CD4-positive, alpha-beta memory T cell (primary cell): ENCODE data around the gene MT1B. TPM values are rescaled to one million over a fixed set of nuclear protein-coding genes. Genes with fewer than 3 reads are reported as not detected.

Experiments
- CTCF ChIA-PET: fragments of 350-600 bp; sonication (Branson Sonifier 250); formaldehyde crosslinking; loops from one replicate; lab custom pipeline; 2021; ENCODE audit warnings: inconsistent platforms; ENCODE audit not compliant: partially characterized antibody; lab: Charles Lee
- POLR2A ChIA-PET: fragments of 350-600 bp; sonication (Branson Sonifier 250); formaldehyde crosslinking; loops from one replicate; lab custom pipeline; 2021; ENCODE audit not compliant: partially characterized antibody; lab: Charles Lee
- DNase-seq, 5 donors: peaks; one replicate each; pipeline versions ENCODE4 v3.0.0 to v3.0.0-alpha.2; 2020 to 2022; ENCODE audit warnings: mixed read lengths in 1 of 5
- H3K27ac ChIP-seq: one replicate; pipeline ENCODE4 v1.7.0; 2013; ENCODE audit warnings: low read depth, low read length
- H3K27me3 ChIP-seq: 2 replicates; pipeline ENCODE4 v1.7.0; 2013; ENCODE audit warnings: mild to moderate bottlenecking, low read length, moderate library complexity; ENCODE audit not compliant: insufficient read depth
- H3K36me3 ChIP-seq: 2 replicates; pipeline ENCODE4 v1.7.0; 2013; ENCODE audit warnings: mild to moderate bottlenecking, low read length, moderate library complexity; ENCODE audit not compliant: insufficient read depth
- H3K4me1 ChIP-seq: 2 replicates; pipeline ENCODE4 v1.7.0; 2013; ENCODE audit warnings: mild to moderate bottlenecking, low read length, moderate library complexity; ENCODE audit not compliant: insufficient read depth
- H3K4me3 ChIP-seq, 2 donors: one replicate each; pipeline ENCODE4 v1.7.0; 2013; ENCODE audit warnings: low read length in 2 of 2, mild to moderate bottlenecking in 1 of 2
- H3K9me3 ChIP-seq, 2 donors: one replicate each; pipeline ENCODE4 v1.7.0; 2013; ENCODE audit warnings: low read length in 2 of 2, control low read depth in 1 of 2; ENCODE audit not compliant: control insufficient read depth in 1 of 2
- H3K27ac Mint-ChIP-seq, 7 donors: one replicate each; pipeline ENCODE4 v1.8.0; 2020 to 2021; ENCODE audit warnings: mixed read lengths in 7 of 7, mild to moderate bottlenecking in 6 of 7, inconsistent platforms in 3 of 7, moderate library complexity in 3 of 7
- H3K27me3 Mint-ChIP-seq, 2 donors: one replicate each; pipeline ENCODE4 v1.8.0; 2020 to 2021; ENCODE audit warnings: mixed read lengths in 2 of 2
- H3K36me3 Mint-ChIP-seq, 2 donors: one replicate each; pipeline ENCODE4 v1.8.0; 2020 to 2021; ENCODE audit warnings: mixed read lengths in 2 of 2, inconsistent platforms in 1 of 2, mild to moderate bottlenecking in 1 of 2
- H3K4me1 Mint-ChIP-seq, 4 donors: one replicate each; pipeline ENCODE4 v1.8.0; 2020 to 2021; ENCODE audit warnings: mixed read lengths in 4 of 4, mild to moderate bottlenecking in 1 of 4
- H3K4me3 Mint-ChIP-seq, 8 donors: one replicate each; pipeline ENCODE4 v1.8.0; 2020 to 2021; ENCODE audit warnings: mixed read lengths in 8 of 8, mild to moderate bottlenecking in 7 of 8, moderate library complexity in 6 of 8, inconsistent platforms in 3 of 8
- H3K9me3 Mint-ChIP-seq, 8 donors: one replicate each; pipeline ENCODE4 v1.8.0; 2020 to 2021; ENCODE audit warnings: mixed read lengths in 8 of 8, mild to moderate bottlenecking in 5 of 8, inconsistent platforms in 3 of 8, moderate library complexity in 1 of 8
- intact Hi-C: fragments of 100-400 bp; cut with micrococcal nuclease; formaldehyde crosslinking; loops from one replicate; pipeline ENCODE4 v1.15.1; 2023
- polyA plus RNA-seq, 2 donors: library from polyadenylated mRNA; unstranded; fragments of 300-500 nt; fragmentation: Illumina TruSeq; gene quantifications; one replicate each; pipeline ENCODE4 v1.2.3, GENCODE V29; 2021
- total RNA-seq, 2 experiments: library from RNA; stranded (reverse); gene quantifications; one replicate each; pipeline ENCODE4 v1.2.3, GENCODE V29; 2021

MT1B gene
- total and polyA plus RNA-seq, 4 experiments from 2014 or later = not detected

DNA sequence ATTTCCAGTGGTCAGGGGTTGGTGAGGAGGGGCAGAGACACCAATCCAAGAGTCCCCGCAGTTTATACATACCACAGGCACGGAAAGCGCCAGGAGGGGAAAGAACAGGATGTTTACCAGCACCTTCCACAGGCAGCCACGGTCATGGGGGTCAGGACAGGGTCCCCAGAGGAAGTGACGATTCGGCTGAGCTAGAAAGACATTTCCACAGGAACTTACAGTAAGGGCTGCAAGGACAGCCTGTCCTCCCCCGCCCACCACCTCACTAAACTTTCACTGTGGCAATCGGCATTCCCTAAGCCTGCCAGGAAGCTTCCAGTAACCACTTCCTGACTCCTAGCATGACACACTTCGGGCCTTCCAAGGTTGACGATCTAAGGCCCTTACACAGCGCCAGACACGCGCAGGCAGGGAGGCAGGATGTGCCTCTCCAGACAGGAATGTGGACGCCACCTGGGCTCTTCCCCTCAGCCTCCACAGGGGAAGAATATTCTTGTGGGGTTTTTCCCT, 44.5 kb upstream of the MT1B start:
- H3K4me1 Mint-ChIP-seq = peaks cover 26 to 53% (median 39%) of the 10 kb centered on the region in 4 donors
- H3K27ac Mint-ChIP-seq = peak overlapping the region; percentile 70 to 93 (median 88)
- H3K27ac ChIP-seq = no peak overlapping the region
- H3K9me3 ChIP-seq = no peaks in the 10 kb centered on the region
- H3K27me3 ChIP-seq = no peaks in the 10 kb centered on the region
- H3K27me3 Mint-ChIP-seq = peaks cover 0 to 3% of the 10 kb centered on the region in 2 donors
- H3K4me3 Mint-ChIP-seq = peak overlapping the region; percentile 37 to 76 (median 58)
- DNase-seq = peak in 2 of 5 donors; percentile 19 to 50
- H3K9me3 Mint-ChIP-seq = no peaks in the 10 kb centered on the region
- ChIA-PET CTCF (interaction anchor here (0.6 to 1.1 kb wide), 2 partner anchors 37 to 95 kb away, joined by 3 to 6 read pairs; no protein-coding TSS in a partner anchor), POLR2A (interaction anchor here (1.7 to 4.7 kb wide), 5 partner anchors 30 to 94 kb away, joined by 6 to 22 read pairs (median 11); partner anchors contain the start of genes BBS2 and MT1X)
- H3K4me3 ChIP-seq = no peak overlapping the region
- intact Hi-C loops = no loop called here
- no peaks in the 10 kb centered on the region for H3K36me3 ChIP-seq
- H3K4me1 ChIP-seq = peaks cover 46% of the 10 kb centered on the region
- peaks cover 0 to 4% of the 10 kb centered on the region in 2 donors for H3K36me3 Mint-ChIP-seq

DNA sequence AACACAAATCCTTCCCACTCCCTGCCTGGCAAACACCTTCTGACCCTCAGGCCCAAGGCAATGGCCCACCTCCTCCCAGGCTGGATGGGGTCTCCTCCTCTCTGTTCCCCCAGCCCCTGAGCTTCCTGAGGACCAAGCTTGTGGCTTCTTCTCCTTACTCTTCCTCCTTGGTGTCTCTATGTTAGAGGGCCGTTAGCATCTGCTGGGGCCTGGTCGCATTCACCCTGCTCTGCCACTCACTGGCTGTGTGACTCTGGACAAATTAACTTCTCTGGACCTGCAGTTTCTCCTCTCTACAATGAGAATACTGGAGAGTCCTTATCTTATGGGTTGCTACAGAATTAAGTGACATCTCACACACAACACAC, 44.0 kb upstream of the MT1B start:
- intact Hi-C loops = loop anchor here (1.0 to 2.0 kb wide), 6 partner anchors 10 to 95 kb away; partner anchors contain the start of genes MT1F and MT1X
- peak overlapping the region; percentile 74 to 92 (median 79) for H3K4me3 Mint-ChIP-seq
- peaks cover 46% of the 10 kb centered on the region for H3K4me1 ChIP-seq

DNA sequence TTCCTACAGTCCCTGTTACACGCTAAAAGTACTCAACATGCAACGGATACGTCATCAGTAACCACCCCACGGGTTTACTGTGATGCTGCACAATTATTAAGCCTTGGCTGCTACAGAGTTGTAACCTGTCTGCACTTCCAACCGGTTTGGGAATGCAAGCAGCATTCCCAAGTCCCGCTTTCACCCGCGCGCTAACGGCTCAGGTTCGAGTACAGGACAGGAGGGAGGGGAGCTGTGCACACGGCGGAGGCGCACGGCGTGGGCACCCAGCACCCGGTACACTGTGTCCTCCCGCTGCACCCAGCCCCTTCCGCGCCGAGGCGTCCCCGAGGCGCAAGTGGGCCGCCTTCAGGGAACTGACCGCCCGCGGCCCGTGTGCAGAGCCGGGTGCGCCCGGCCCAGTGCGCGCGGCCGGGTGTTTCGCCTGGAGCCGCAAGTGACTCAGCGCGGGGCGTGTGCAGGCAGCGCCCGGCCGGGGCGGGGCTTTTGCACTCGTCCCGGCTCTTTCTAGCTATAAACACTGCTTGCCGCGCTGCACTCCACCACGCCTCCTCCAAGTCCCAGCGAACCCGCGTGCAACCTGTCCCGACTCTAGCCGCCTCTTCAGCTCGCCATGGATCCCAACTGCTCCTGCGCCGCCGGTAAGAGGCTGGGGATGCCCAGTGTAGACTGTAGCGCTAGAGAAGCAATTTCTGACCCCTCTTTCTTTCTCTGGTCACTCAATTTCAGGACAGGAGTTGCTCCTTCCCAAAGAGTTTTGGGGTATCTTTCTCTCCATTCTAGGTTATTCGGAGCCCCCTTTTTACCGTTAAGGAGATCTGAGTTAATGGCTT, 43.4 kb upstream of the MT1B start, which contains the start of gene MT2A:
Gene MT2A, plus strand, starts transcription at position 542 of the 833 bp plus-strand sequence. Its CDS starts 72 bp downstream, at position 614.
- Mint-ChIP-seq H3K36me3 (peaks cover 0 to 4% of the 10 kb centered on the region in 2 donors), H3K27ac (peak within 1 kb of the TSS; percentile 88 to 100 (median 96)), H3K9me3 (no peaks in the 10 kb centered on the region), H3K27me3 (peaks cover 0 to 3% of the 10 kb centered on the region in 2 donors), H3K4me1 (peaks cover 26 to 53% (median 39%) of the 10 kb centered on the region in 4 donors), H3K4me3 (peak within 1 kb of the TSS; percentile 92 to 99 (median 98))
- H3K4me1 ChIP-seq = peaks cover 46% of the 10 kb centered on the region
- H3K4me3 ChIP-seq = peak within 1 kb of the TSS; percentile 70 to 94
- H3K9me3 ChIP-seq = no peaks in the 10 kb centered on the region
- H3K27ac ChIP-seq = peak within 1 kb of the TSS; percentile 82
- ChIA-PET POLR2A (interaction anchor here (0.9 to 4.7 kb wide), 13 partner anchors 9 to 93 kb away, joined by 3 to 30 read pairs (median 4); partner anchors contain the start of genes BBS2, MT1E and MT1X), CTCF (interaction anchor here (0.9 to 5.9 kb wide), 6 partner anchors 7 to 129 kb away, joined by 3 to 35 read pairs (median 6); no protein-coding TSS in a partner anchor)
- H3K36me3 ChIP-seq = no peaks in the 10 kb centered on the region
- DNase-seq = peak; percentile 81 to 93 (median 85)
- H3K27me3 ChIP-seq = no peaks in the 10 kb centered on the region
- intact Hi-C loops = loop anchor here (1.0 to 2.0 kb wide), 6 partner anchors 9 to 94 kb away; partner anchors contain the start of genes MT1F and MT1X

More for the DNA sequence above, 44.0 kb upstream of the MT1B start:
- Mint-ChIP-seq H3K27me3 (peaks cover 0 to 3% of the 10 kb centered on the region in 2 donors), H3K27ac (peak overlapping the region; percentile 70 to 93 (median 88)), H3K4me1 (peaks cover 26 to 53% (median 39%) of the 10 kb centered on the region in 4 donors), H3K36me3 (peaks cover 0 to 4% of the 10 kb centered on the region in 2 donors), H3K9me3 (no peaks in the 10 kb centered on the region)
- H3K27me3 ChIP-seq = no peaks in the 10 kb centered on the region
- peak overlapping the region; percentile 17 to 94 for H3K4me3 ChIP-seq
- peak overlapping the region; percentile 82 for H3K27ac ChIP-seq
- H3K9me3 ChIP-seq = no peaks in the 10 kb centered on the region
- POLR2A ChIA-PET = interaction anchor here (1.3 to 4.7 kb wide), 8 partner anchors 17 to 94 kb away, joined by 4 to 30 read pairs (median 13); partner anchors contain the start of genes BBS2, MT1E and MT1X
- no peaks in the 10 kb centered on the region for H3K36me3 ChIP-seq
- CTCF ChIA-PET = interaction anchor here (0.6 to 5.9 kb wide), 3 partner anchors 31 to 94 kb away, joined by 3 to 35 read pairs (median 6); no protein-coding TSS in a partner anchor
- no peak for DNase-seq

DNA sequence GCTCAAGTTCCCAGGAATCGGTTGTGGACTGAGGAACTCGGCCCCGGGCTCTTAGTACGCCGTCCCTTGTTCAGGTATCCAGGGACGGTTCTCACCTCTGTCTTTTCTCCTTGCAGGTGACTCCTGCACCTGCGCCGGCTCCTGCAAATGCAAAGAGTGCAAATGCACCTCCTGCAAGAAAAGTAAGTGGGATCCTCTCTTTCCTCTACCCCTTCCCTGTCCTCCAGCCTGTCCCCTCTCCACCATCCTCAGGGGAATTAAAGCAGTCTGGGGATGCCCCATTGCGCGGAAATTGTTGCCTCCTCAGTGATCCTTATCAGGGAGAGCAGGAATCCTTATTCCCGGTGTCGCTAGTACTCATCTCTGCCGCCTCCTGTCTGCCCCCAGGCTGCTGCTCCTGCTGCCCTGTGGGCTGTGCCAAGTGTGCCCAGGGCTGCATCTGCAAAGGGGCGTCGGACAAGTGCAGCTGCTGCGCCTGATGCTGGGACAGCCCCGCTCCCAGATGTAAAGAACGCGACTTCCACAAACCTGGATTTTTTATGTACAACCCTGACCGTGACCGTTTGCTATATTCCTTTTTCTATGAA, 42.7 kb upstream of the MT1B start:
- H3K27me3 Mint-ChIP-seq = no peaks in the 10 kb centered on the region
- intact Hi-C loops = loop anchor here (1.0 to 2.0 kb wide), 6 partner anchors 8 to 93 kb away; partner anchors contain the start of genes MT1F and MT1X
- Histone ChIP-seq H3K9me3 (no peaks in the 10 kb centered on the region), H3K4me3 (peak overlapping the region; percentile 70 to 94), H3K27ac (peak overlapping the region; percentile 82), H3K4me1 (peaks cover 46% of the 10 kb centered on the region), H3K36me3 (no peaks in the 10 kb centered on the region), H3K27me3 (no peaks in the 10 kb centered on the region)
- peak overlapping the region; percentile 88 to 100 (median 96) for H3K27ac Mint-ChIP-seq
- H3K9me3 Mint-ChIP-seq = no peaks in the 10 kb centered on the region
- CTCF ChIA-PET = interaction anchor here (0.9 to 5.9 kb wide), 7 partner anchors 8 to 128 kb away, joined by 3 to 35 read pairs (median 5); no protein-coding TSS in a partner anchor
- DNase-seq = peak in 1 of 5 donors; percentile 9
- peak overlapping the region; percentile 92 to 99 (median 98) for H3K4me3 Mint-ChIP-seq
- peaks cover 26 to 53% (median 38%) of the 10 kb centered on the region in 4 donors for H3K4me1 Mint-ChIP-seq
- peaks cover 0 to 4% of the 10 kb centered on the region in 2 donors for H3K36me3 Mint-ChIP-seq
- POLR2A ChIA-PET = interaction anchor here (0.9 to 4.7 kb wide), 15 partner anchors 9 to 92 kb away, joined by 3 to 30 read pairs (median 4); partner anchors contain the start of genes BBS2, MT1E and MT1X

DNA sequence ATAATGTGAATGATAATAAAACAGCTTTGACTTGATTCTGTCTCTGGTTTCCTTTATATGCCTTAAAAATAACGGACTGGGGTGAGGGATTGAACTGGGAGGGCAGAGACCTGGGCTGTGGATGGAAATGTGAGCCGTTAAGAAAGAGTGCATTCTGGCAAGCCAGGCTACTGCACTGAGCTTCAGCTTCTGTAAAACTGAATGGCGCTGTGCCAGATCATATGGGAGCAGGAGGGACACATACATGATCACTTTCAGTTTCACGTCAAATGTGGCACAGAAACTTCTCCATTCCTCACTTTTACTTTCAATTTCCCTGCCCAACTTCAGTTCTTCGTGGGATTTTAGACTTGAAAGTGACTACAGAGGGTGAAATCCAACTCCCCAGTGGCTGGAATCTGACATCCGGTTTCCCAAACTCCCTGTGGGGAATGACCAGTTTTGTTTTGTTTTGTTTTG, 42.2 kb upstream of the MT1B start:
- H3K36me3 Mint-ChIP-seq = peaks cover 0 to 4% of the 10 kb centered on the region in 2 donors
- Histone ChIP-seq H3K36me3 (no peaks in the 10 kb centered on the region), H3K4me3 (peak overlapping the region; percentile 70 to 94), H3K27me3 (no peaks in the 10 kb centered on the region), H3K4me1 (peaks cover 46% of the 10 kb centered on the region), H3K9me3 (no peaks in the 10 kb centered on the region), H3K27ac (peak overlapping the region; percentile 82)
- peak overlapping the region; percentile 88 to 100 (median 96) for H3K27ac Mint-ChIP-seq
- no peaks in the 10 kb centered on the region for H3K27me3 Mint-ChIP-seq
- POLR2A ChIA-PET = interaction anchor here (0.6 to 4.7 kb wide), 9 partner anchors 9 to 92 kb away, joined by 3 to 30 read pairs (median 10); partner anchors contain the start of genes MT1E and MT1X
- peak overlapping the region; percentile 92 to 99 (median 98) for H3K4me3 Mint-ChIP-seq
- H3K9me3 Mint-ChIP-seq = no peaks in the 10 kb centered on the region
- intact Hi-C loops = loop anchor here (2.0 kb wide), 1 partner anchor 33 kb away; no protein-coding TSS in a partner anchor
- CTCF ChIA-PET = interaction anchor here (0.8 to 5.9 kb wide), 8 partner anchors 9 to 854 kb away, joined by 3 to 35 read pairs (median 4); no protein-coding TSS in a partner anchor
- H3K4me1 Mint-ChIP-seq = peaks cover 26 to 53% (median 38%) of the 10 kb centered on the region in 4 donors
- peak; percentile 76 to 90 (median 81) for DNase-seq
